ENCODE measurements around the gene WAPL.
"Not testable (repeated sequence)": the region's sequence is repeated elsewhere in the genome, so short reads cannot be mapped to it uniquely, and the experiment has no call there.

Gene WAPL

GRCh38 chr10:86521678-86522509 lies at the start of gene WAPL:
Gene WAPL (minus strand): TSS chr10:86521792. CDS start chr10:86518069, 3,723 bp downstream.
- peak; percentile 89 for DNase-seq (ENCODE audit: low spot score)

GRCh38 chr10:86569335-86569734 lies 47.7 kb upstream of the WAPL start:
- DNase-seq (ENCODE audit: low spot score), result no peak

- DNase-seq (ENCODE audit: low spot score), result not testable (repeated sequence)
Measured at GRCh38 chr10:86566518-86566917, 44.9 kb upstream of the WAPL start.

GRCh38 chr10:86563338-86563737 lies 41.7 kb upstream of the WAPL start:
- DNase-seq (ENCODE audit: low spot score), result not testable (repeated sequence)

GRCh38 chr10:86558695-86559094 lies 37.1 kb upstream of the WAPL start:
- DNase-seq (ENCODE audit: low spot score), result not testable (repeated sequence)

GRCh38 chr10:86556933-86557649 lies 35.5 kb upstream of the WAPL start:
- no peak for DNase-seq (ENCODE audit: low spot score)

GRCh38 chr10:86556532-86556931 lies 34.9 kb upstream of the WAPL start:
- no peak for DNase-seq (ENCODE audit: low spot score)

GRCh38 chr10:86553639-86554038 lies 32.0 kb upstream of the WAPL start:
- DNase-seq (ENCODE audit: low spot score), result no peak

GRCh38 chr10:86553213-86553612 lies 31.6 kb upstream of the WAPL start:
- no peak for DNase-seq (ENCODE audit: low spot score)

GRCh38 chr10:86547296-86547695 lies 25.7 kb upstream of the WAPL start:
- DNase-seq (ENCODE audit: low spot score), result no peak

- DNase-seq (ENCODE audit: low spot score), result no peak
Measured at GRCh38 chr10:86545101-86545500, 23.5 kb upstream of the WAPL start.

- DNase-seq (ENCODE audit: low spot score), result no peak
Measured at GRCh38 chr10:86540016-86540415, 18.4 kb upstream of the WAPL start.

GRCh38 chr10:86538547-86538946 lies 17.0 kb upstream of the WAPL start:
- no peak for DNase-seq (ENCODE audit: low spot score)

GRCh38 chr10:86538040-86538439 lies 16.4 kb upstream of the WAPL start:
- DNase-seq (ENCODE audit: low spot score), result not testable (repeated sequence)

- peak; percentile 61 for DNase-seq (ENCODE audit: low spot score)
Measured at GRCh38 chr10:86536294-86536861, 14.8 kb upstream of the WAPL start.

- peak; percentile 12 for DNase-seq (ENCODE audit: low spot score)
Measured at GRCh38 chr10:86535132-86535882, 13.7 kb upstream of the WAPL start.

- DNase-seq (ENCODE audit: low spot score), result no peak
Measured at GRCh38 chr10:86533328-86533727, 11.7 kb upstream of the WAPL start.

GRCh38 chr10:86528736-86529135 lies 7.1 kb upstream of the WAPL start:
- not testable (repeated sequence) for DNase-seq (ENCODE audit: low spot score)

GRCh38 chr10:86526606-86527005 lies 5.0 kb upstream of the WAPL start:
- no peak for DNase-seq (ENCODE audit: low spot score)

- not testable (repeated sequence) for DNase-seq (ENCODE audit: low spot score)
Measured at GRCh38 chr10:86525713-86526112, 4.1 kb upstream of the WAPL start.

- DNase-seq (ENCODE audit: low spot score), result no peak
Measured at GRCh38 chr10:86524225-86524962, 2.8 kb upstream of the WAPL start.

All from CD4-positive, alpha-beta T cell treated with Interleukin-6 at 100 ng/mL for 8 hours (primary cell).